IPS DF 4.7 (cell line): ENCODE measurements around the gene RTN1.
"Not testable (repeated sequence)": the region's sequence is repeated elsewhere in the genome, so short reads cannot be mapped to it uniquely, and the experiment has no call there.

ENCODE experiments used
- DNase-seq: peaks from one replicate; pipeline ENCODE4 v3.0.0-alpha.2; 2013; ENCODE audit warnings: low spot score; ENCODE audit errors: extremely low read depth

RTN1 gene

DNA sequence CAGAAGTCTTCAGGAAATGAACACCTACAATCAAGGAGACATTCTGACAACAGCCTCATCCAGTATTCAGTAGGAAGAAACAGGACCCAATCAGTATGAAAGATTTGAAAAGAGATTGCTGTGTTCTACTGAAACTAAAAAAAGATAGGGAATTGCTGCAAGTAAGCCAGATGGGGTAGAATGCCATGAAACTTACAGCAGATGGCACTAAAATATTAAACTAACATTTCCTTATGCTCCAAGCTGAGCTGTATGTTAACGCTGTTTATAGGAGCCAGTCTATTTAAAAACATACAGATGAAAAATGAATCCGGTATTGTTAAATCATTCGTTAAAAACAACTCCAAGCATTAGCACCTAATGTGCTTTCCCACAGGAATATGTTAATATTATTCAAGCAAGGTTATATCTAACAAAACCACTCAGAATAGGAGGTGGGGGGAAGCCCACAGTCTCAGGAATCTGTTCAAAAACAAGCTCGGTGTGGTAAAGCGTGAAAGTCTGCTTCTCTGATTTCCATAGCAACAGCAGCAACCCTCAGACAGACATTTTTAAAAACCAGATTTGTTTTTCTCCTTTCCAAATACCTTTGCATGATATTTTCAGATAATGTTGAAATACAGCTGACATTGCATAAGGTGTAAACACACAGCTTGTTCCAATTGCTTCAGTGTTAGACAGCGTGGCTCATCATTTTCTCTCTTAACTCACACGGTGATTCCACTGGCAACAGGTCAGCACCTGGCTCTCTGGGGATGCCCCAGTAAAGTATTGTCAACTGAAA is 162.6 kb downstream of the RTN1 start:
- DNase-seq: no peak

DNA sequence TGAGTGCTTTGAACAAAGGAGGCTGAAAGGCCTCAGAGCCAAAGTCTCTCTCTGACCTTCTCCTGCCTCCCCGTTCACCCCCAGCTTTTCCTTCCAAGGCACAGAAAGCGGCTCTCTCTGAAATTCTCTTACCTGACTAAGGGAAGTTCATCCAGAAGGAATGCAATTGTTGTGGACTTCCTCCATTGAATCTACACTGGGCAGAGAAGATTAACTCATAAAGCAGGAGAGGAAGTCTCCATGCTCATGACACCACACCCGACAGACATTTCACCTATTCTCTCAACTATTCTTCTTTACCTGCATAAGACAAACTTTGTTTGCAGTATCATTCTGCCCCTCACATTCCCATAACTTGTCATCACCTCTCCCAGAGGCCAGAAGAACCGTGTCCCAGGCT is 164.7 kb downstream of the RTN1 start:
- no peak for DNase-seq

DNA sequence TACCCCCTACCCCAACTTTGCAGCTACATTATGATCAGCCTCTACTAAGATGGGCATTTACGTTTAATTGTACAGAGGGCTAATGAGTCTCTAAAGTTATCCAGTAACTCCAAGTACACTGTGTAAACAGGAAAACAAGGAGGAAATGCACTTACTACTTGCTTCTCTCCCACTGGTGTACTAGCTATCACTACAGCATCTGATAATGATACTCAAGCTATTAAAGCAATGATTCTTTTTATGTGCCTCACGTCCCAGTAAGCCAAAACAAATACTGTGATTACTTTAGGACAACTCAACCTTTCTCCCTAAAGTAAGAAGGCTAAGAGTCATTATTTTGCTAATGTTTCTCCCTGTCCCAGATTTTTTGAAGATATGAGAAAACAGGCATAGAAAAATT is 165.3 kb downstream of the RTN1 start:
- DNase-seq: no peak

DNA sequence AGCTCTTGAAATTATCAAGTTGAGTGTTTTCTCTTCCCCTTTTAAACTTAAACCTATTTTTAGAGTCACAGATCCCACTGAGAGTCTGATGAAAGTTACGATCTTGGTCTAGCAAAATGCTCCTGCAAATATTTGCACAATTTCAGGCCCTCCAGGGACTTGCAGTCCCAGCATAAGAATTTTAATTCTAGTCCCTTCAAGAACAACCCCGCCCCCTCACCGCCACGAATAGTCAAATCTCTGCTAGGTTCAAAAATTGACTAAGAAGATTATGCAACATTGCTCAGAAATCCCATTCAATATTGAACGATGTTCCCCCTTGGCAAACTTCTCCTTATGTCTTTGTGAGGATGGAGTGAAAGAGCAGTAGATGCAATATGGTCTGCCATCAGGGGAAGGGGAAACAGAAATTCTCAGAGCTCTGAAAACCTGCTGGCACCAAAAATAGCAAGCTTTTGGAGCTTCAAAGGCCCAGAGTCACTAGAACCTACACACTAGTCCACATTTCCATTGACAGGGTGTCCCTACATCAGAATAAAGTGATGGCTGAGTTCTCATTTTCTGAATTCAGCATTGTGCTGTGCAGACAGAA is 166.4 kb downstream of the RTN1 start:
- DNase-seq: no peak

DNA sequence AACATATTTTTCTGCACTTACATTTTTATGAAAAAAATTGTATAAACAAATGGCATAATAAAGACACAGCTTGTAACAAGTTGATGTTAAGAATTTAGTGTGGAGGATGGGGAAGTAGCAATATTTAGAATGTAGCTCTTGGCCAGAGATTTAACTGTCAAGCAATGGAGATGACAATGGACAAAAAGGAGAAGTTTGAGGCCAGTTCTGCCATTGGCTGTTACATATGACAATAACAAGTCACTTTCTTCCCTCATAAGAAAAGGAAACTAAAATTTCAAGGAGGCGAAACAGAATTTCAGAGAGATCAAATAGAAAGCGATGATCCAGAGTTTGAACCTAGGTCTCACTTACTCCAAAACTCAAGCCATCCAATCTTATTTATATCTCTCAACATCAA is 171.1 kb downstream of the RTN1 start:
- DNase-seq: no peak

DNA sequence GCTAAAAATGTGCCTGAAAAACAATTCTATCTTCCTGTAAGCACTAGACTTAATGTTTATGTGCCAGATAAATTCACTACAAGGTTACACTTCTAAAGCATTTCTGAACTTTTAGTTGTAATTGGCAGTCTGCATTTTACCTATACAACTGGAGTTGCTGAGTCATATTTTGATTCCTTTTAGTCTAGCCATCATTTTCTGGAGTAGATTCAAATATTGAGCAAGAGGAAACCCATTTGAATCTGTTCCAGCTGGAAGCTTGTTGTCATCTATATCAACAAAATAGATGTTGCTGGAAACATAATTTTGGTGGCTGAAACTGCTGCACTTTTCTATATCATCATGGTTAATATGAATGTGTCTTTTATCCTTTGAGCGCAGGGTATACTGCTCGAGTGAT is 171.8 kb downstream of the RTN1 start:
- no peak for DNase-seq

DNA sequence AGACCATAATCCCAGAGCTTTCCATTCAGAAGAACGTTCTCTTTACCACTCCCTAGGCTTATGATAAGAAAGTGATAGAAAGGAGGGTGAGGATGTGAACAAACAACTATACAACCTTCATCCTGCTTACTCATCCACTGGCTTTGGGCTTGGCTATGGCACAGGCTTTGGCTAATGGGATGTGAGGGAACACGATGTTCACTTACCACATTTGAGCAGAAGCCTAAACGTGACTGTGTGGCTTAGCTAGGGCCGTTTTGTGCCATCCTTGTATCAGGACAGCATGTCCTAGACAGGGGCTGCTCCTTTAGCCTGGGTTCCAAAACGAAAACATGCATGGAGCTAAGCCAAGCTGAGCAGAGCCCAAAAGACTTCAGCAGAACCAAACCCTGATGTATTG is 175.4 kb downstream of the RTN1 start:
- no peak for DNase-seq

DNA sequence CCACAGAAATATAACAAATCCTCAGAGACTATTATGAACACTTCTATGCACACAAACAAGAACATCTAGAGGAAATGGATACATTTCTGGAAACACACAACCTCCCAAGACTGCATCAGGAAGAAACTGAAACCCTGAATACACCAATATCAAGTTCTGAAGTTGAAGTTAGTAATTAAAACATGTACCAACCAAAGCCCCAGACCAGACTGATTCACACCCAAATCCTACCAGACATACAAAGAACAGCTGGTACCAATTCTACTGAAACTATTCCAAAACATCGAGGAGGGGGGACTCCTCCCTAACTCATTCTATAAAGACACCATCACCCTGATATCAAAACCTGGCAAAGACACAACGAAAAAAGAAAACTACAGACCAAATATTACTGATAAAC is 179.3 kb downstream of the RTN1 start:
- DNase-seq: no peak

DNA sequence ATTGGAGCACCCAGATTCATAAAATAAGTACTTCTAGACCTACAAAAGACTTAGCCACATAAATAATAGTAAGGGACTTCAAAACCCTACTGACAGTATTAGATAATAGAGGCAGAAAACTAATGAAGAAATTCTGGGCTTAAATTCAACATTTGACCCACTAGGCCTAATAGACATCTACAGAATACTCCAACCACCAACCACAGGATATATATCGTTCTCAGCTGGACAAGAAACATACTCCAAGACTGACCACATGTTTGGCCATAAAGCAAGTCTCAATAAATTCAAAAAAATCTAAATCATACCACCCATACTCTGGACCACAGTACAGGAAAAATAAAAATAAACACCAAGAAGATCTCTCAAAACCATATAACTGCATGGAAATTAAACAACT is 180.2 kb downstream of the RTN1 start:
- DNase-seq: no peak

DNA sequence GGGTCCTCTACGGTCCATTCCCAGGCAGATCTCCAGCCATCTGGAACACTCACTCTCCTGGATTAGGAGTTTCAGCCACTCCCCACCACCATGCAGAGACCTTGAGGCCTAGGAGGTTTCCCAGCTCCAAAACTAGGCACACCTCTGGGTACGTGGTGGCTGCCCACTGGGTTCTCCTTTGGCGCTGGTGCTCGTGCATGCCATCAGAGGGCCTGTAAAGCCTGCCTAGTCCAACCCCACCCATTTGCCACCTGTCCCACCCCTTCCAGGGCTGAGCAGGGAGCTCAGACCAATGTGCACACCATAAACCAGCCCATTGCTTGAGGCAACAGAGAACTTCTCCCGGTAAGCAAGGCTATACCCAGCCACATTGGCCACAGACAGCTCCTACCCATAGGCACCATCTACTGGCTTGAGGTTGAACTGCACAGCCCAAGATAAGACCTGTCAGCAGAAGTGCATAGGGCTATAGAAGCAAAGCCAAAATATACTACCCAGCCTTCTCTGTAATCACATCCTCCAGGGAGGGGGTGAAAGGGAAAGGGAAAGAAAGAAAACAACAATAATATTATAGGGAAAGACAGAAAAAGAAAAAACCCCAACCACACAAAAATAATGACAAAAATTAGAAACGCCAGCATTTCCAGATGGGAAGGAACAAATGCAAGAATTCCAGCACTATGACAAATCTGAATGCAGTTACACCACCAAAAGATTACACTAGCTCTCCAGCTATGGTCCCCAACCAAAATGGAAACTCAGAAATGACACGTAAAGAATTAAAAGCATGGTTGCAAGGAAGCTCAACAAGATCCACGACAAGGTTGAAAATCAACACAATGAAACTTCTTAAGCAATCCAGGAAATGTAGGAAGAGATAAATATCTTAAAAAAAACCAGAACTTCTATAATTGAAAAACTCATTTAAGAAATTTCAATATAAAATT is 182.1 kb downstream of the RTN1 start:
- peak; percentile 22 for DNase-seq

DNA sequence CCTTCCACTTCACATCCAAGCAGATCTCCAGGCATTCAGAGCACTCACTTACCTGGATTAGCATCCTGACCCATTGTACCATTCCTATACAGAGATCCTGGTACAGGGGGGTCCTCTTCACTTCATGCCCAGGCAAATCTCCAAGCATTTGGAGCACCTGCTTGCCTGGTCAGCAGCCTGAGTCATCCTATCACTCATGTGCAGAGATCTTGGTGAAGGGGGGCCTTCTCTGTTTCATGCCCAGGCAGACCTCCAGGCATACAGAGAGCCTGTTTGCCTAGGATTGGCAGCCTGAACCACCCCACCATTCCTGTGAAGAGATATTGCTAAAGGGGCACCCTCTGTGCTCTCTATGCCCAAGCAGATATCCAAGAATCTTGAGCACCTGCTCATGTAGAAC is 182.9 kb downstream of the RTN1 start:
- no peak for DNase-seq

DNA sequence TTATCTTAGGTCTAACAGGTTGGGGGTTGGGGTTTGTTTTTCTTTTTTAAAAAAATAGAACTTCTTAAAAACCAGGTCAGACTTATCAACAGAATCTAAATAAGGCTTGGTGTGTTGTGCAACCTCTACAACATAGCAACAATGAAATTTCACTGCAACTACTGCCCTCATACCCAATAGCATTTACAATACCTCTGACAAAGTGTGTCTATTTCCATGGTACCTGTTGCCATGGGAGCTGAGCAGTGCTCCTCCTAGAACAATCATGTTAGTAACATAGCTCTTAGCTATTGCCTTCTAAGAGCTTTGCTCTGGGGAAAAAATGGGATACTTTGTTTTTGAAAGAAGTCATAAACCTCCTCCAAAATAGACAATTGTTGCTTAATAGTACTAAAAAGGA is 190.7 kb downstream of the RTN1 start:
- no peak for DNase-seq

DNA sequence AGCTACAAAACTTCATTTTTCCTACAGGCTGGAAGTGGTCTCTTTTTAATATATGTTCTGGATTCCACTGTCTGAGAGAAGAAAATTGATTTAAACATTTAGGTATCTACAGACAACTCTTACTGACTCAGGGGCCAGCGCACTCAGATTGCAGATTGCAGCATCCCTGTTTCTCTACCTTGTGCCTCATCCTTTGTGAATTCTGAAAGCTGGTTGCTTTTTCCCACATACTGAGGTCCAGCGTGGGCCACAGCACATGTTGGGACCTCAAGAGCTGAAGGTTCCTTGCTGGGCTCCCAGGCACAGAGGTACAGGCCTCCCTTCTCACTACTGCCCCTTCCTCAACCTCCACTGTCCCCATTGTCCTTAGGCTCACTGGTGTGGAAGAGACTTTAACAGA is 192.2 kb downstream of the RTN1 start:
- no peak for DNase-seq

DNA sequence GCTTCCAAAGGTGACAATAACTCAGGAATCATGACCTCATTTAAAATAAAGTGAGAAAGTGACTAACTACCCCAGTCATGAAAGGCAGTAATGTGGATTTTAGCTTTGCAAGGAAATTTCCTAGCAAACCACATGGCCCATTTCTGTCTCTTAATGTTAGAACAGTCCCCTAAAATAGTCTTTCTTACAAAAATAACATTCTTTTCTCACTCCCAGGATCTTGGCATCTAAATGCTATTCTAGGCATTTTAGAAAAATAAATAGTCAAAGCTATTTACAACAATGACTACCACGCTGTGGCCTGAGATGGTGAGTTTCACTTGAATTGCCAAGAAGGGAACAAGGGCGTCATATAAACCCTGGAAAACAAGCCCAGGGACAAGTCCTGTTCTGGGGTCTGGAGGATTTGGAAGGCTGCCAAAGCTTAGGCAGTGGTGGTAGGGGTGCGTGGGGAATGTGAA is 192.8 kb downstream of the RTN1 start:
- DNase-seq: no peak

DNA sequence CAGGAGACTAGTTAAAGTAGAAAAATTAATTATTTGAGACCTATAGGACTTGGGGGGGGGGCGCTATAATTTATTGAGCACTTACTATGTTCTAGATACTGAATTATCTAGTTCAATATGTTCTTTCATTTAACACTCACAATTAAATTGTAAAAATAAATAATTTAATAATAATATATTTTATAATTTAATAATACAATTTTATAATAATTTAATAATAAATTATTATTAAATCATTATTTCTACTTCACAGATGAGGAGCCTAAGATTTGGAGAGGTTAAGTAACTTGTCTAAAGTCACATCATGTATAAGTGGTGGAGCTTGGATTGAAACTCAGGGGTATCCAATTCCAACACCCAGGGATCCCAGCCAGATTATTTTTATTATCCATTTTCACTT is 195.2 kb downstream of the RTN1 start:
- DNase-seq: no peak

DNA sequence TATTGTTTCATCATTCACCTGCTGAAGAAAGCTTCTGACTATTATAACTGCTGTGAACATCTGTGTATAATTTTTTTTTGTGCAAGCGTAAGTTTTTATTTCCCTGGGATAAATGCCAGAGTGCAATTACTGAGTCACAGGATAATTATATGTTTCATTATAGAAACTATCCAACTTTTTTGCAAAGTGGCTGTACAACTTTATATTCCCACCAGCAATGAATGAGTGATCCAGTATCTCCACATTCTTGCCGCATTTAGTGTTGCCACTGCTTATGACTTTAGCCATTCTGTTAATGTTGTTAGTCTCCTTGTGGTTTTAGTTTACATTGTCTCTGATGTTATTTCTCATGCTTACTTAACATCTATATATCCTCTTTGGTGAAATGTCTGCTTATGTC is 205.8 kb downstream of the RTN1 start:
- no peak for DNase-seq

DNA sequence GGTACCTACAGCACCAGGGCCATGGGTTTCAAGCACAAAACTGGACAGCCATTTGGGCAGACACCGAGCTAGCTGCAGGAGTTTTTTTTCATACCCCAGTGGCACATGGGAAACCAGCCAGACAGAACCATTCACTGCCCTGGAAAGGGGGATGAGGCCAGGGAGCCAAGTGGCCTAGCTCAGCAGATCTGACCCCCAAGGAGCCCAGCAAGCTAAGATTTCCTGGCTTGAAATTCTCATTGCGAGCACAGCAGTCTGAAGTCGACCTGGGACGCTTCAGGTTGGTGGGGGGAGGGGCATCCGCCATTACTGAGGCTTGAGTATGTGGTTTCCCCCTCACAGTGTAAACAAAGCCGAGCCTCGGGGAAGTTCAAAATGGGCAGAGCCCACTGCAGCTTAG is 212.8 kb downstream of the RTN1 start:
- DNase-seq: no peak

DNA sequence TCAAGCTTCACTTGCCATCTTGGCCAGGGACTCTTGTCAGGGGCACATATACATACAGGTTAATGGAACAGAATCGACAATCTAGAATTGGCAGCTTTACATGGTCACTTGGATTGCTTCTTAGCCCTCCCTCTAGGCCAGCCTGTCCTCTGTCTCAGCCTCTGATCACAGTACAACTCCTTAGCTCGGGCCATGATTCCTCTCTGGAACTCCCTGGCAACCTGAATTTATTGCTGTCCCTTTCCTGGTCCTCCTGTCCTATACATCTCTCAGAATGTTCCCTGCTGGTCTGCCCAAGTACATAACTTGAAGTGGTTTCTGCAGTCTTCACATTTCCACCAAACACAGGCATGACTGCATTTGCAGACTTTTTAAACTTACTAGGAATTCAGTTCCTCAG is 214.1 kb downstream of the RTN1 start:
- DNase-seq: no peak

DNA sequence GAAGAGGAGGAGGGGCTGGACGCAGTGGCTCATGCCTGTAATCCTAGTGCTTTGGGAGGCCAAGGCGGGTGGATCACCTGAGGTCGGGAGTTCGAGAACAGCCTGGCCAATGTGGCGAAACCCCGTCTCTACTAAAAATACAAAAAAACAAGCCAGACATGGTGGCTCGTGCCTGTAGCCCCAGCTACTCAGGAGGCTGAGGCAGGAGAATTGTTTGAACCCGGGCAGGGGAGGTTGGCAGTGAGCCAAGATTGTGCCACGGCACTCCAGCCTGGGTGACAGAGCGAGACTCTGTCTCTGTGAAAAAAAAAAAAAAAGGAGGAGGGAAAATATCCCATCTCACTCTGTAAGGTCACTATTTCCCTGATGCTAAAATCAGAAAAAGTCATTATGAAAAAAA is 216.4 kb downstream of the RTN1 start:
- DNase-seq: not testable (repeated sequence)

DNA sequence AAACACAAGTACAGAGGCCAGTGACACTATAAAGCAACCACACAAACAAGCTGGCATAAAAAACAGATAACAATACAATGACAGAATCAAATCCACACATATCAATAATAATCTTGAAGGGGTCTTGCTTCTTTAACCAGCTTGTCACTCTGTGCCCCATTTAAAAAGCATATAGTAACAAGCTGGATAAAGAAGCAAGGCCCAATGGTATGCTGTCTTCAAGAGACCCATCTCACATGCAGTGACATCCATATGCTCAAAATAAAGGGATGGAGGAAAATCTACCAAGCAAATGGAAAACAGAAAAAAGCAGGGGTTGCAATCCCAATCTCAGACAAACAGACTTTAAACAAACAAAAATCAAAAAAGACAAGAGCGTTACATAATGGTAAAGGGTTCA is 223.7 kb downstream of the RTN1 start:
- not testable (repeated sequence) for DNase-seq

DNA sequence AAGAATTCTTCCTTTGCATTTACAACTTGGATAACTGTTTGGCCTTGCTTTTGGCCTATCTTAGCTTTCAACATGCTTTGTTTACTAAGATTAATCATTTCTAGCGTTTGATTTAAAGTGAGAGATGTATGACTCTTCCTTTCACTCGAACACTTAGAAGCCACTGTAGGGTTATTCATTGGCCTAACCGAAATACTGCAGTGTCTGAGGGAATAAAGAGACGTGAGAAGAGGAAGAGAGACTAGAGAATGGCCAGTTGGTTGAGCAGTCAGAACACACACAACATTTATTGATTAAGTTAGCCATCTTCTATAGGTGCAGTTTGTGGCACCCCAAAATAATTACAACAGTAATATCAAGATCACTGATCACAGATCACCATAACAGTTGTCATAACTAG is 231.7 kb downstream of the RTN1 start:
- no peak for DNase-seq

DNA sequence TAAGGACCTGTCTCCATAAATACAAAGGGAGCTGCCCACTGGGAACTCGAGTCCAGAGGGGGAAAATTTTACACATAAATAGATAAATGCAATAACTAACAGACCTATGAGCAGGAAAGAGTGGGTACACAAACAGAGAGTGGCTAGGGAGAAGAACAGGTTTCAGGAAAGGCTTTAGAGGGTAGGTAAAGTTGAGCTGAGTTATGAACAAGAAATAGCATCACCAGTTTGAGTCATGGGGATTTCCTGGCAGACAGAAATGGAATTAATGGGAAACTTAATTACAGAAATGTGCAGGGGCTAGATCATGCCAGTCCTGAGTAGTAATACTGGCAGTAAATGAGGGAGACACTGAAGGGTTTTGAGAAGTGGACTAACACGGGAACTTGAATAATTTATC is 236.0 kb downstream of the RTN1 start:
- DNase-seq: no peak
